ENCODE data around the gene CFAP58.

- TF ChIP-seq CTCF (IDR thresholded peaks at IDR 0.05) (no peak), ZFX (IDR thresholded peaks at IDR 0.05; ENCODE audit: borderline replicate concordance) (no peak)
Measured at GRCh38 chr10:104367904-104368303, 14.3 kb downstream of the CFAP58 start.
